Adipose tissue (tissue), 3 donors: Measurements from ENCODE around the gene ALOX5. TPM values are rescaled to one million over a fixed set of nuclear protein-coding genes. Genes with fewer than 3 reads are reported as not detected.
"Not testable (repeated sequence)": the region's sequence is repeated elsewhere in the genome, so short reads cannot be mapped to it uniquely, and the experiment has no call there.

ENCODE experiments used
- H3K27ac ChIP-seq: one replicate; pipeline ENCODE4 v1.5.1; 2013; ENCODE audit warnings: low read depth, low read length
- WGBS, 3 donors: extraction: QIAGEN DNeasy Blood & Tissue Kit; methylation state at CpG; one replicate each; pipeline ENCODE4 v1.1.7; 2013; 5-methylcytosine and 5-hydroxymethylcytosine counted together
- polyA plus RNA-seq, 3 donors: library from polyadenylated mRNA; stranded (reverse); fragments of 200-250 nt; gene quantifications; one replicate each; pipeline ENCODE4 v1.2.3, GENCODE V29; 2013
- donor health status: healthy with polysubstance abuse.
- donor health status: Bipolar disorder and iron deficiency.
- donor health status: healthy.

Gene ALOX5
- polyA plus RNA-seq, 3 donors: 11.7 to 45.0 (median 23.4) TPM

DNA sequence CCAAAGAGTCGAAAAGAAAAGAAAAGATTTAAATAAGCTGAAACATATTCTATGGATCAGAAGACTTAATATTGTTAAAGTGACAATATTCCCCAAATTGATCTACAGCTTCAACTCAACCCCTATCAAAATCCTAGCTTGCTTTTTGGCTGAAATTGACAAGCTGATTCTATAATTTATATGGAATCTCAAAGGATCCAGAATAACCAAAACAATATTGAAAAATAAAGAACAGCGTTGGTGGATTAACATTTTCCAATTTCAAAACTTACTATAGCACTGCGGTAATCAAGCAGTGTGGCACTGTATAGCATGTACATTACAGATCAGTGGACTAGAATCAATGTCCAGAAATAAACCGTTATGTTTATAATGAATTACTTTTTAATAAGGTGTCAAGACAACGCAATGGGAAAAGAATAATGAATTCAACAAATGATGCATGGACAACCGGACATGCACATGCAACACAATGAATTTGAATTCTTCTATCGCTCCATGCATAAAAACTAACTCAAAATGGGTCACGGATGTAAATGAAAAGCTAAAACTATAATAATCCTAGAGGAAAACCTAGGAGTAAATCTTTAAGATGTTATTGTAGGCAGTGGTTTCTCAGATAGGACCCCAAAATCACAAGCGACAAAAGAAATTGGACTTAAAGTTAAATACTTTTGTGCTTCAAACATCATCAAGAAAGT, 1.6 kb upstream of the ALOX5 start:
- H3K27ac ChIP-seq: no peak overlapping the region
- 76 to 80% (median 76%) methylated on average over 9 of the region's 9 CpGs for WGBS, 3 donors

DNA sequence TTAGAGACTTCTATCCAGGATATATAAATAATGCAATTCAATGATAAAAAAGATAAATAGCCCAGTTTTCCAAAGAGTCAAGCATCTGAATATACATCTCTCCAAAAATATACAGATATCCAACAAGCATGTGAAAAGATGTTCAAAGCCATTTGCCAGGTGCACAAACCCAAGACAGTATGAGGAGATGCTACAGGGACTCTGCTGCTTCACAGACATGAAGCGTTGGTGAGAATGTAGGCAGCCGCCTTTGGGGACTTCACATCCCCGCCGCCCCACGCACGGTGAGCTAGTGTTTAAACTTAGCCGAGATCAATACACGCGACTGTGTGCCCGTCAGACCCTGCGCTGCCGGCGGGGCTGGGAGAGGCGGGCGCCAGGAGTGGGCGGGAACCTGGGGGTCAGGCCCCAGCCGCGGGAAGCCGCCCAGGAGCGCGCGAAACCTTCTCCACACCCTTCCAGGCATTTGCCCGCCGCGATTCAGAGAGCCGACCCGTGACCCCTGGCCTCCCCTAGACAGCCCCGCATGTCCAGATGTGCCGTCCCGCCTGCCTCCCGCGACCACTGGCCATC, 927 bp upstream of the ALOX5 start:
- 1 to 3% (median 2%) methylated on average over 27 to 32 of the region's 32 CpGs for WGBS, 3 donors
- no peak overlapping the region for H3K27ac ChIP-seq

DNA sequence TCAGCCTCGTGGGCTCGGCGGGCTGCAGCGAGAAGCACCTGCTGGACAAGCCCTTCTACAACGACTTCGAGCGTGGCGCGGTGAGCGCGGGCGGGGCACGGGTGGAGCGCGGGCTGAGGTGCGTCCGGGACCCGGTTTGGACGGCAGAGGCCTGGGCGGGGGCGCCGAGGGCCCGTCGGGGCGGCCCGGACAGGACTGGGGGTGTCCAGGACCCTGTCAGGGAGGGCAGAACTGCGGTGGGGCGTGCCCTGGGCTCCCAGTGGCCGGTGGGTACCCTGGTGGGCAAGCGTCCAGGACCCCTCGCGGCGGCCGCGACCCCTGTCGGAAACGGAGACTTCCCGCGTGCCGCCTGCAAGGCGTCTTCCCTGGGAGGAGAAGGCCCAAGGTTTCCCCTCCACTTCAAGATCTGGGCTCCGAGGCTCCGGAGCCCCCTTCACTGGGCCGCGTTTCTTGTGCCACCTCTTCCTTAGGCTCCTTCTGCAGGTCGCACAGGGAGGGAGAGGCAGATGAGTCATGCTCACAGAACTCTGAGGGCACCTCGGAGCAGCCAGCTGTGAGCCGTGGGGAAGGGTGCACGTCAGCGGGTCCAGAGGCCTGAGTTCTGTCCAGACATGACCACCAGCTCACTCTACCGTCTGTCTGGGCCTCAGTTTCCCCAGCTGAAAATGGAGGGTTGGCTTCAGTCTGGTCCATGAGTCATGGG, 485 bp downstream of the ALOX5 start:
- no peak overlapping the region for H3K27ac ChIP-seq
- 6 to 13% (median 10%) methylated on average over 46 to 51 of the region's 51 CpGs for WGBS, 3 donors

DNA sequence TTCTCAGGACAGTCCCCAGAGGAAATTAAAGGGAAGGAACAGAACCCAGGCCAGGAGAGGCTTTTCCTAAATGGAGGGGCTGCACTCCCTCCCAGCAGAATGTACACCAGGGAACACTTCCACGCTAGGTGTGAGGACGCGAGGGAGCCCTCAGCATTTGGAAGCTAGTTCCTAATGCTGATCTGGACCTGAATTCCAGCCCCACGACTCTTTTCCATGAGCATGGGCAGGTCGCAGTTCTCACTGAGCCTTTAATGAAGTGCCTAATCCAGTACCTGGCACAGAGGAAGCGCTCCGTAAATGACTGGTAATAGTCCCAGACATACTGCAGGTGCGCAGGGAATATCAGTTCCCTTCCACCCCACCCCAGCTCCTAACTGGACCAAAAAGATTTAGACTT, 1.1 kb downstream of the ALOX5 start:
- WGBS, 3 donors: 77 to 95% (median 88%) methylated on average over 8 of the region's 8 CpGs
- H3K27ac ChIP-seq: no peak overlapping the region

DNA sequence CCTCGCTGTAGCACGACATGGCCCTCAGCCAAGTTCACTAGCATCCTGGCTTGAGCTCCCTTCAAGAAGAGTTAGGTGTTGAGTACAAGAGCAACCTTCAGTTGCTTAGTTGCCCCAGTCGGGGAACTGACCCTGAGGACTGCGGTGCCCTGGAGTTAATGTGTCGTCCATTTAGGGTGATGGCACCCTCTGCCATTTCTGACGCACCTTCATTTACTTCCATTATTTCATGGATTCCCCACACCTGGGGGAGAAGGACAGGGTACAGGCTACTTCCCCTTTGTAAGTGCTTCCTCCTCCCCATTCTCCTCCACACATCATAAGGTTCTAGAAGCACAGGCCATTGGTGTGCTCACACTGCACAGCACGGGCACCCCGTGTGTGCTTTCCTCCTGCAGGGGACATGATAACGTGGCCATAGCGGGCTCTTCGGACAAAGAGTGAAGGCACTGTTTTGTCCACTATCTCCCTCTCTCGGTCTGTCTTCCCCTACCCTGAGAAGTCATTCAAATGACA, 1.8 kb downstream of the ALOX5 start:
- WGBS, 3 donors: 58 to 87% (median 72%) methylated on average over 12 of the region's 12 CpGs
- no peak overlapping the region for H3K27ac ChIP-seq

DNA sequence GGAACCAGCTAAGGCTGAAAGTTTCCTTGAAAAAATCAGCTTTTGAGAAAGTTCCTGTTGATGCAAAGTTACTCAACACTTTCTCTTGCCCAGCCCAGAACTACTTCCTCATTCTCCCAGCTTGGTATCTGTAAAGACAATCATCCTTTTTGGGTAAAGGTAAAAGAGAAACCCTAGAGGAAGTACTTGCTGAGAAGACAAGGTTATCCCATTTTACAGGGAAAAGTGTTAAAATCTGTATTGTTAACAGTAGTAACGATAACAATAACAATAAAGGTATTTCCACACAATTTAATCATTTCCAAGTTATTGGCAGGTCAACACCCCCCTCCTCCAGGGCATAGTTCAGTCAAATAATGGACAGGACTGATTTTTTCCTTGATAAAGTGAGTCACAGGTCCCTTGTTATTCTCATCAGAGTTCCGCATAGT, 2.4 kb downstream of the ALOX5 start:
- 68 to 72% (median 70%) methylated on average over 2 of the region's 2 CpGs for WGBS, 3 donors
- H3K27ac ChIP-seq: no peak overlapping the region

DNA sequence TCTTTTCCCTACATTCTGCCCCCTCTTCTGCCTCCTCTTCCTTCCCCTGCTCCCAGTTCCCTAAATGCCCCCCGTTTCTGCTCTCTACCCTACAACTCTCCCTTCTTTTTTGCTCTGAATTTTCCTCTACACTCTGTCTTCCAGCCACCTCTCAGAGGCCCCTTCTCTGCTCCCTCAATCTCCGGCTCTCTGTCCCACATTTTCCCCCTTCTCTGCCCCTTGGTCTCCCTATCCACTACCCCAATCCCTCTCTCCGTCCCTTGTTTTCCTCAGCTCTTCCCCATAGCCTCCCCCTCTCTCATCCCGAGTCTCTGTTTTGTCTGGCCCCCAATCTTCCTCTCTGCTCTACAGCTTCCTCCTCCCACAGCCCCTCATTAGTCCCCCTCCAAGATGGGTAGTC, 3.3 kb downstream of the ALOX5 start:
- no peak overlapping the region for H3K27ac ChIP-seq
- WGBS, 3 donors: 50 to 79% (median 56%) methylated on average over 4 of the region's 4 CpGs

DNA sequence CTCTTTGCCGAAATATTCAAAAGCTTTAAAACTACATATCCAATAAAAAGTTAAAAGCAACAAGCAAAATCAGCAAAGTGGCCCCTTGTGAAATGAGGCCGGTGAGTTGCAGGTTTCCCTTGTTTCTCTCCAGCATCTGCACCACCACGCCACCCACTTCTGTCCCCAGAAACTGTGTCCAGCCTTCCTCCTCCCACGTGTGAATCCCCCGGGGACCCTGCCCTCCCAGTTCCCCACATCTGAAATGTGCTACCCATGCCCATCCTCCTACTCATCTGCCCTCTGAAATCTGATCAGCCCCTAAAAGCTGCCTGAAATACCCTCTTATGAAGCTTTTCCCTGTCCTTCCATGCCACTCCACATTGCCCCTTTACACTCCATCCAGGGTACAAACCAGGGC, 3.8 kb downstream of the ALOX5 start:
- H3K27ac ChIP-seq: no peak overlapping the region
- 58 to 79% (median 61%) methylated on average over 5 of the region's 5 CpGs for WGBS, 3 donors

DNA sequence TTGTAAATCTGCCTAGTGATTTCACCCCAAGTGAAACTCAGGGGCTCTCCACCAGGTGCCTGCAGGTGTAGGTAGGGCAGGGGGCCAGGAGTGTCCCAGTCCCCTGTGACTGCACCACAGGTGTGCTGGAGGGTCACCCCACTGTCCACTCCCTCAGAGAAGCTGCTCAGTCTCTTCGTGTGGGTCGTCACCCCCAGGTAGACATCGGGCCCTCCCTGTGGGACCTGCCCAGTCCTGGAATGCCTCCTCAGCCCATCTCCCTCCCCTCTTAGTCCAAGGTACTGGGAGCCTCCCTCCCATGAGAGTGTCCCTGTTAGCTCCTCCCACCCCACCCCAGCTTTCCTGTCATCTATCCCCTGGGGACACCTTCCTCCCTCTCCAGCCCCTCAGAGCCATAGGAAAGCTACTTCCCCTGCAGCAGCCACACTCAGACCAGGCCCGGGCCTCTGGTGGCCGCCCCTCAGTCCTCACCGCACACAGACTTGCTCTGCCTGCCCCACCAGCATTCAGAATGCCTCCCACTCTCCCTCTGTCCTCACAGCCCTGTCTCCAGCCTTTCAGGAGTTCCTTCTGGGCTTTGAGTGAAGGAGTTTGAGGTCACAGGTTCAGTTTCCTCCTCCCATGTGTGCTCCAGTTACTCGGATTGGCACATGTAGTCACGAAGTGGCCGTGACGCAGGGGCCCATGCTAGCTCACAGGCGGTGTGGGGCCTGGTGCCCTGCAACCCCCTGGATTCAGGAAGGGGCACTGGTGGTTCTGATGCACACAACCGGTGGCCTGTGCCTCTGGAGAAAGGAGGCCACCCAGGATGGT, 5.1 kb downstream of the ALOX5 start:
- no peak overlapping the region for H3K27ac ChIP-seq
- 68 to 82% (median 82%) methylated on average over 12 of the region's 12 CpGs for WGBS, 3 donors

DNA sequence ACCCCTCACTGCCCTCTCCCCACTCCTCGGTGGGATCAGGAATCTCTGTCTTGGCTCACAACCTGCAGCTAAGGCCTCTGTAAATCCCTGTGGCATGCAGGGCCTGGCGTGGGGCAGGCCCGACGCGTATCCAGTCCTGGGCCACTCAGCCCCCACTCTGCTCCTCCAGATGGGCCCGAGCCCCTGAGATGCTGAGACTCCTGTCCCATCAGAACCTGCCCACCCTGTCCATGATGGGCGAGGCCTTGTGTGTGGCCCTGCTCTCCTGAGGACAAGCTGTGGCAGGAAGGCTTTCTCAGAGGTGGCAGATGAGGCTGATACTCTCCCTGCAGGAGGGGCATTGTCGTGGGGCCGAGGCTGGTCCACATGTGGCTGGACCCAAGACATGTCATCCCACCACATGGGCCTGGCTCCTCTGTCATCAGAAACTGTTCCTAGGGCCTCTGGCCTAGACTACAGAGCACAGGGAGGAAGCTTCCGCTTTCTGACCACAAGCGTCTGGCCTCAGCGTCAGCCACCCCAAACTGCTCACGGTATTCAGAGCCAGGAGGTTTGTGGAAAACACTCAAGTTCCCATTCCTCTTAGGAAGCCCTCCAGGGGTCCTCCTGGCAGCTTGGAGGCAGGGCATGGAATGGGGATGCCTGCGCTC, 6.0 kb downstream of the ALOX5 start:
- H3K27ac ChIP-seq: no peak overlapping the region
- 71 to 94% (median 76%) methylated on average over 14 of the region's 14 CpGs for WGBS, 3 donors

DNA sequence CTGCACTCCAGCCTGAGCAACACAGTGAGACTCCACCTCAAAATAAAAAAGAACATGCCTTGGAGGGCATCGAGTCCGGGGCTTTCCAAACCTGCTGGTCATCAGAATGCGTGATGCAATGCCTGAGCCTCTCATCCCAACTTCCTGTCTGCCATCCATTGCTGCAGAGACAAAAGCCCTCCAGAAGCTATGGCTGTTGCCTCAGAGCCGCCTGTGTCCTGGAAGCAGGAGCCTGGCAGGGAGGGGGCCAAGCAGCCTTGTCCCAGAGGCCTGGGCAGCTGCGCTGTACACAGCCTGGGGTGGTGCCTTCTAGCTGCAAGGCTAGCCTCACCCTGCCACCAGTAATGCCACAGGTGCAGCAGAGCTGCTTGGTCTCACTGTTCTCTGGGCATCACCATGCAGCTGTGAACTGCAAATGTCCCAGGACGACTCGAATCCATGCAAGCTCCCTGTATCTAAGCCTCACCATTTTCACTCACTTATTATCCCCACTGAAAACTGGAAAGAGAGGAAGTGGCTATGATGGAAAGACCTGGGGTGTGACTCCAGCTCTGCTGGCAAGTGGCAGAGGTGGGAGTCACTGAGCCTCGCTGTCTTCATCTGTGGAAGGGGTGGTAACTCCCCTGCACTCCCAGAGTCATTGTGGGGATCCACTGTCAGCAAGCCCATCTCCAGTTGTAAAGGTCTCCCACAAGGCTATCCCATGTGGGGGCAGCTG, 7.0 kb downstream of the ALOX5 start:
- H3K27ac ChIP-seq: no peak overlapping the region
- WGBS, 3 donors: 64 to 83% (median 69%) methylated on average over 8 of the region's 8 CpGs

DNA sequence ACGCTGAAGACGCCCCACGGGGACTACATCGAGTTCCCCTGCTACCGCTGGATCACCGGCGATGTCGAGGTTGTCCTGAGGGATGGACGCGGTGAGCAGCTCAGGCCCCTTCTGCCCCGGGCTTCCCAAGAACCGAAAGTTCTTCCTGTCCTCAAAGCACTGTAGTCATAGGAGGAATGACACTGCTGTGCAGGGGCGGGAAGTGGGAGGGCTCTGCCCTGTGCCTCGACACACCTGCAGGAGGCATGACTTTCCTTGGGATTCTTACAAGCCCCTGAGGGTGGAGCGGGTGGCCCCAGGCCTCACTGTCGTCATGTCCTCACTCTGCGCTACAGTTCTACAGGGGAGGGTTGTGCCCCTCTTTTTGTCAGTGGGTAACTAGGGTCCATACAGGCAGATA, 8.6 kb downstream of the ALOX5 start:
- 89 to 92% (median 90%) methylated on average over 17 of the region's 17 CpGs for WGBS, 3 donors

DNA sequence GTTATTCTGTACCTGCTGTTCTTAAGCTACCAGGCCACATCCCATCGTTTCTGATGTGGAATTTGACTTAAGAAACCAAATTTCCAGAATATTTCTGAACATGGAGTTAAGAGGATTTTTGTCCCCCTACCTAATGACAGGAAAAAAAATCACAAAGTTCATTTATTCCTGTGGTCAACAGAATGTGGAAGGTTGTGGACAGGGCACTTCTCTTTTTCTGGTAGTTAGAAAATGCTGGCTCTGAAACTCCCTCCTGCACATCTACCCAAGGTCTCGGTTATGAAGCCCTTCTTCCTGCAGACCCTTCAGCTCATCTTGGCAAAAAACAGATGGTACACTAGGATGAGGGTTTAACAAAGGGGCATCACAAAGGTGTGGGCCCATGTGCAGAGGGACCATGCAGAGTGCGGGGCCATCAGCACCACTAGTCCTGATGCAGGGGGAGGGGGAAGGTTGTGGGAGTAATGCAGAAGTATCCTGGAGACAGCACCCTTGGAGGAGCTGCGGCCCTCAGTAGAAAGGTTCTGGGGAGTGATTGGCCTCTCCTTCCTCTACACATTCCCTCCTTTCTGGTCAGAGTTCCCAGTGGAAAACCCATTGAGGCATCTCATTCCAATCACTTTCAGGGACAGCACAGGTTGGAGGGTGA, 9.8 kb downstream of the ALOX5 start:
- H3K27ac ChIP-seq: no peak overlapping the region
- 74 to 87% (median 75%) methylated on average over 4 of the region's 4 CpGs for WGBS, 3 donors

More for the DNA sequence above, 8.6 kb downstream of the ALOX5 start:
- no peak overlapping the region for H3K27ac ChIP-seq

DNA sequence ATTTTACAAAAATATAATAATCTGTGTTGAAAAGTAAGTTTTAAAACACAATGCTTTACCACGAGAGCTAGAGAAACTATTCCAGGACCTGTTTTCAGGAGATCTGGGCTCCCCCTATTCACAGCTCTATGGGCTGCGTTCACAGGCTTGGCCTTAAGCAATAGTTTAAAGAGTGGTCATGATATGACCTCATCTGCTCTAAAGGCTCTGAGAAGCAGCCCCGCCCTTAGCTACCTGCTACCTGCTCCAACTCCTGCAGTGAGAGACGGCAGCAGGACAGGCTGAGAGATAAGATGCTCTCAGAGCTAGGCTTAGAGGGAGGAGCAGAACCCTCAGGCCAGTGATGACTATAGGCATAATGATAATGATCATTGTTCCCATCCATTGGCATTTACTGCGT, 12.6 kb downstream of the ALOX5 start:
- WGBS, 3 donors: 83 to 91% (median 83%) methylated on average over 5 of the region's 5 CpGs

DNA sequence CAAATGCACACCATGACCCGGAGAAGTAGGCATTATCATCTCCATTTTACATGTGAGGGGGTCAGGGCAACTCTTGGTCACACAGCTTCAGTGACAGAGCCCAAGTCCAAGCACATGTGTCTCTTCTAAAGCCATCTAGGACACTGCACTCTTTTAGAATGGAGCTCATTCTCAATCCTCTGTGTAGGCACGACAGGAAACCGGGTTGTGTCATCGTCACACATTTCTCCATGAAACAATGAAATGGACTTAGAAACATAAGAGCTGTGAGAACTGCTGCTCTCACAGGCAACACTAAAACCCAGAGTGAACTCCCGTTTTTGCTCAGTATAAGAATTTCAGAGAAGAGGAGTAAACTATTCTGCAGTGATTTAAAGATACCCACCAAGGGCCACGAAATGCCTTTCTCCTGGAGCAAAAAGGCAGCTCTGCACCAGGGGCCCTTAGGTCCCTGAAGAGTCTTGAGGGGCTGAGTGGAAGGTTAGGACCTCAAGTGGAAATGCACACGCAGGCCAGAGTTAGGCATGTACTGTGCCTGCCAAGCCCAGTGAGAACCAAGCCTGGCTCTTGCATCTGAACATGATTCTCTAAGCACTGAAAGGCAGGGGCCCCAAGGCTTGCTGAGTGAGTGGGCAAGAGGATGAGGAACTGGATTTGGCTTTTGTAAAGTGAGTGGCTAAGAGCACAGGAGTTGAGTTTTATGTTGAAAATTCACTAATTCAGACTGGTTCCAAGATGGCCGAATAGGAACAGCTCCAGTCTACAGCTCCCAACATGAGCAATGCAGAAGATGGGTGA, 13.3 kb downstream of the ALOX5 start:
- no peak overlapping the region for H3K27ac ChIP-seq
- 80 to 91% (median 83%) methylated on average over 8 of the region's 8 CpGs for WGBS, 3 donors

More for the DNA sequence above, 12.6 kb downstream of the ALOX5 start:
- no peak overlapping the region for H3K27ac ChIP-seq

DNA sequence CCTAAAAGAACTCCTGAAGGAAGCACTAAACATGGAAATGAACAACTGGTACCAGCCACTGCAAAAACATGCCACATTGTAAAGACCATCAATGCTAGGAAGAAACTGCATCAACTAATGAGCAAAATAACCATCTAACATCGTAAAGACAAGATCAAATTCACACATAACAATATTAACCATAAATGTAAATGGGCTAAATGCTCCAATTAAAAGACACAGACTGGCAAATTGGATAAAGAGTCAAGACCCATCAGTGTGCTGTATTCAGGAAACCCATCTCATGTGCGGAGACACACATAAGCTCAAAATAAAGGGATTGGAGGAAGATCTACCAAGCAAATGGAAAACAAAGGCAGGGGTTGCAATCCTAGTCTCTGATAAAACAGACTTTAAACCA, 15.7 kb downstream of the ALOX5 start:
- H3K27ac ChIP-seq: not testable (repeated sequence)
- 87 to 89% (median 88%) methylated on average over 2 of the region's 2 CpGs for WGBS, 3 donors
